PC-3 (cell line): ENCODE measurements around the gene GRIN2D. TPM values are rescaled to one million over a fixed set of nuclear protein-coding genes. Genes with fewer than 3 reads are reported as not detected.

Source experiments
- ATAC-seq: fragments of 200-7000 bp; cut with Tn5 transposase; 2 replicates; pipeline ENCODE4 v1.9.1; 2020; ENCODE audit warnings: mild to moderate bottlenecking, moderate library complexity
- BruUV-seq: library from RNA; stranded (reverse); fragments of 400-500 nt; replicated peaks from 2 replicates; lab custom pipeline; 2021; lab: Mats Ljungman, UMichigan
- CTCF ChIA-PET: fragments of 300-600 bp; sonication (Branson Sonifier 250); formaldehyde crosslinking; loops from one replicate; lab custom pipeline; 2022; ENCODE audit warnings: antibody characterized with exemption; lab: Charles Lee
- POLR2A ChIA-PET: fragments of 300-600 bp; sonication (Branson Sonifier 250); formaldehyde crosslinking; loops from one replicate; lab custom pipeline; 2022; ENCODE audit warnings: antibody characterized with exemption; ENCODE audit not compliant: unreplicated experiment; lab: Charles Lee
- DNase-seq: peaks from one replicate; pipeline ENCODE4 v3.0.0-alpha.2; 2015
- H2AFZ ChIP-seq: fragments of 300-600 bp; sonication (generic); 2 replicates; pipeline ENCODE4 v1.6.0; 2016; ENCODE audit warnings: antibody characterized with exemption, low read length
- H3F3A ChIP-seq: fragments of 300-600 bp; sonication (generic); one replicate; pipeline ENCODE4 v1.6.0; 2017; ENCODE audit warnings: antibody characterized with exemption, low read length, control low read depth, mild to moderate bottlenecking; ENCODE audit not compliant: unreplicated experiment
- H3K27ac ChIP-seq: fragments of 300-600 bp; sonication (generic); 2 replicates; pipeline ENCODE4 v1.5.1; 2016; ENCODE audit warnings: mild to moderate bottlenecking, low read length
- H3K27me3 ChIP-seq: fragments of 300-600 bp; sonication (generic); 2 replicates; pipeline ENCODE4 v1.6.1; 2016; ENCODE audit warnings: low read length, mixed read lengths
- H3K36me3 ChIP-seq: fragments of 300-600 bp; sonication (generic); 2 replicates; pipeline ENCODE4 v1.6.1; 2016; ENCODE audit warnings: low read depth, mixed run types, low read length, mixed read lengths
- H3K4me1 ChIP-seq: fragments of 300-600 bp; sonication (generic); 2 replicates; pipeline ENCODE4 v1.5.1; 2016; ENCODE audit warnings: low read length; ENCODE audit not compliant: insufficient read depth
- H3K4me2 ChIP-seq: fragments of 300-600 bp; sonication (generic); 2 replicates; pipeline ENCODE4 v1.6.0; 2016; ENCODE audit warnings: low read length
- H3K4me3 ChIP-seq: fragments of 300-600 bp; sonication (generic); 2 replicates; pipeline ENCODE4 v1.5.1; 2016; ENCODE audit warnings: mild to moderate bottlenecking, low read length, mixed read lengths
- H3K79me2 ChIP-seq: fragments of 300-600 bp; sonication (generic); 2 replicates; pipeline ENCODE4 v1.6.1; 2017; ENCODE audit warnings: low read length, mixed read lengths
- H3K9ac ChIP-seq: fragments of 300-600 bp; sonication (generic); 2 replicates; pipeline ENCODE4 v1.6.0; 2016; ENCODE audit warnings: mild to moderate bottlenecking, low read length
- H3K9me2 ChIP-seq: fragments of 300-600 bp; sonication (generic); replicated peaks from 2 replicates; pipeline ENCODE4 v1.6.1; 2016; ENCODE audit warnings: mixed run types, low read length, mixed read lengths
- H3K9me3 ChIP-seq: fragments of 300-600 bp; sonication (generic); 2 replicates; pipeline ENCODE4 v1.6.1; 2016; ENCODE audit warnings: low read length, mixed read lengths
- H4K20me1 ChIP-seq: fragments of 300-600 bp; sonication (generic); 2 replicates; pipeline ENCODE4 v1.6.1; 2016; ENCODE audit warnings: low read length, mixed read lengths
- EZH2 ChIP-seq: fragments of 300-600 bp; sonication (generic); IDR thresholded peaks from one replicate; pipeline ENCODE4 v1.6.1; 2017; ENCODE audit warnings: antibody characterized with exemption, mild to moderate bottlenecking, low read length; ENCODE audit not compliant: unreplicated experiment
- EZH2phosphoT487 ChIP-seq: fragments of 300-600 bp; sonication (generic); IDR thresholded peaks from 2 replicates; pipeline ENCODE4 v1.6.1; 2018; ENCODE audit warnings: mild to moderate bottlenecking, antibody characterized with exemption, low read length, borderline replicate concordance
- intact Hi-C: fragments of 100-400 bp; cut with micrococcal nuclease; formaldehyde crosslinking; loops from 2 replicates; pipeline ENCODE4 v1.9.0; 2023
- total RNA-seq: library from RNA; depleted of rRNA; stranded (reverse); fragments of >200 nt; gene quantifications from 2 replicates; pipeline ENCODE4 v1.2.3, GENCODE V29; 2014
- TF ChIP-seq, protein P1 (sequence below): fragments of 300-600 bp; sonication (generic); conservative IDR thresholded peaks from 2 replicates; pipeline ENCODE4 v1.5.1; 2017; ENCODE audit warnings: antibody characterized with exemption, low read depth, mild to moderate bottlenecking, low read length

Gene GRIN2D
- total RNA-seq, 1 experiment from 2014 or later = 0.51 TPM

- Histone ChIP-seq H2AFZ (peak within 1 kb of the TSS; percentile 82), H3K9me2 (no peaks in the 10 kb centered on the region), H3K9ac (peak within 1 kb of the TSS; percentile 81), H3K27me3 (no peaks in the 10 kb centered on the region), H4K20me1 (no peaks in the 10 kb centered on the region), H3K36me3 (no peaks in the 10 kb centered on the region), H3K4me1 (peaks cover 5% of the 10 kb centered on the region; the same call in 1 of the 2 replicates), H3K4me2 (peak within 1 kb of the TSS; percentile 95), H3K9me3 (no peaks in the 10 kb centered on the region), H3K79me2 (no peaks in the 10 kb centered on the region), H3K4me3 (peak within 1 kb of the TSS; percentile 66), H3F3A (no peaks in the 10 kb centered on the region), H3K27ac (peak within 1 kb of the TSS; percentile 42)
- intact Hi-C loops = no loop called here
- ChIA-PET CTCF (interaction anchor here (0.6 to 2.5 kb wide), 2 partner anchors 27 to 220 kb away, joined by 5 to 17 read pairs; partner anchors contain the start of gene KDELR1), POLR2A (interaction anchor here (0.7 to 1.1 kb wide), 2 partner anchors 31 to 129 kb away, joined by 4 to 6 read pairs; no protein-coding TSS in a partner anchor)
- DNase-seq (peak; percentile 97), ATAC-seq (peak; percentile 82)
- TF ChIP-seq, protein P1, sequence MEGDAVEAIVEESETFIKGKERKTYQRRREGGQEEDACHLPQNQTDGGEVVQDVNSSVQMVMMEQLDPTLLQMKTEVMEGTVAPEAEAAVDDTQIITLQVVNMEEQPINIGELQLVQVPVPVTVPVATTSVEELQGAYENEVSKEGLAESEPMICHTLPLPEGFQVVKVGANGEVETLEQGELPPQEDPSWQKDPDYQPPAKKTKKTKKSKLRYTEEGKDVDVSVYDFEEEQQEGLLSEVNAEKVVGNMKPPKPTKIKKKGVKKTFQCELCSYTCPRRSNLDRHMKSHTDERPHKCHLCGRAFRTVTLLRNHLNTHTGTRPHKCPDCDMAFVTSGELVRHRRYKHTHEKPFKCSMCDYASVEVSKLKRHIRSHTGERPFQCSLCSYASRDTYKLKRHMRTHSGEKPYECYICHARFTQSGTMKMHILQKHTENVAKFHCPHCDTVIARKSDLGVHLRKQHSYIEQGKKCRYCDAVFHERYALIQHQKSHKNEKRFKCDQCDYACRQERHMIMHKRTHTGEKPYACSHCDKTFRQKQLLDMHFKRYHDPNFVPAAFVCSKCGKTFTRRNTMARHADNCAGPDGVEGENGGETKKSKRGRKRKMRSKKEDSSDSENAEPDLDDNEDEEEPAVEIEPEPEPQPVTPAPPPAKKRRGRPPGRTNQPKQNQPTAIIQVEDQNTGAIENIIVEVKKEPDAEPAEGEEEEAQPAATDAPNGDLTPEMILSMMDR = no peak
- TF ChIP-seq EZH2 (no peak), EZH2phosphoT487 (no peak)
- BruUV-seq = no TSS peak
These were observed 29.5 kb upstream of the GRIN2D start, which contains the start of the genes SYNGR4 and TMEM143 for GRCh38 chr19:48363810-48364597. Gene SYNGR4 (plus strand): TSS chr19:48364367. CDS start chr19:48365843, 1,476 bp downstream. Gene TMEM143 (minus strand): TSS chr19:48363940. CDS start chr19:48363920, 20 bp downstream.

DNA sequence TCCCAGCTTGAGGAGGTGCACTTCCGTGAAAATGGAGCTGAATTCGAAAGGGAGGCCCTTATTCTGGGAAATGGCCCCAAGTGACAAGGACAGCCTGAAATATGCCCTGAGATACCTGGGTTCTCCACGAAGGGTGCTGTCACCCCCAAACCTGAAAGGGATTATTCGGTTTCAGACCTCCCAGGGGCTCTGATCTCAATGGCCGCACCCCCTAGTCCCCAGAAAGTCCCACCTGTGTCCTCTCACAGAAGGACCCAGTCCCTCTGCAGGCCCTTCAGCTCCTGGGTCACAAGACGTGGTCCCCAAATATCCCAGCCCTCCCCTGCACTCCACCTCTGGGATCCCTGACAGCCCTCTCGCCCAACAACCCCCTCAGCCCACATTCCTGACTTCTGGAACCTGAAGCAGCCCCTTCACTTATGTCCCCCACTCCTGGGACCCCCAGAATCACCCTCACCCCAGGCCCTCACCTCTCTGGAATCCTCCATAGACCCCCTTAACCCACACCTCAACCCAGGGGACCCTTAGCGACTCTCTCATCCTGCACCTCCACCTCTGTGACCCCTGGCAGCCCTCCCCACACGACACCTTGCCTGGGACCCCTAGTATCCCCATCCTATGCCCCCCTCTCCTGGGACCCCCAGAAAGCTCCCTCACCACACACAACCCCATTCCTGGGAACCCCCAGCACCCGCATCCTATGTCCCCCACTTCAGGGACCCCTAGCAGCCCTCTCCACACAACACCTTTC, 28.7 kb upstream of the GRIN2D start:
- CTCF ChIA-PET = interaction anchor here (2.5 kb wide), 1 partner anchor 26 kb away, joined by 17 read pairs; the partner anchor contains the start of gene KDELR1
- no peaks in the 10 kb centered on the region for H3K36me3 ChIP-seq
- H3K9me3 ChIP-seq = no peaks in the 10 kb centered on the region
- H3K4me3 ChIP-seq = no peak overlapping the region
- 0 out of 2 replicates have a peak overlapping the region, but pooled peaks have one; percentile 95 for H3K4me2 ChIP-seq
- H2AFZ ChIP-seq = peak overlapping the region; percentile 77
- H3K79me2 ChIP-seq = no peaks in the 10 kb centered on the region
- ATAC-seq (no peak), DNase-seq (no peak)
- peak overlapping the region; percentile 28 for H3K9ac ChIP-seq
- TSS peak; percentile 95 for BruUV-seq
- peaks cover 5% of the 10 kb centered on the region; the same call in 1 of the 2 replicates for H3K4me1 ChIP-seq
- H3K27ac ChIP-seq = peak overlapping the region; percentile 10; the same call in 1 of the 2 replicates
- H4K20me1 ChIP-seq = no peaks in the 10 kb centered on the region
- intact Hi-C loops = no loop called here
- POLR2A ChIA-PET = no interaction called here
- TF ChIP-seq EZH2 = no peak
- TF ChIP-seq, protein P1 = no peak
- no peak for TF ChIP-seq EZH2phosphoT487
- no peaks in the 10 kb centered on the region for H3K27me3 ChIP-seq
- H3K9me2 ChIP-seq = no peaks in the 10 kb centered on the region
- H3F3A ChIP-seq = no peaks in the 10 kb centered on the region
